ENCODE results near the gene PIF1.
"Not testable (repeated sequence)": the region's sequence is repeated elsewhere in the genome, so short reads cannot be mapped to it uniquely, and the experiment has no call there.

The PIF1 gene

DNA sequence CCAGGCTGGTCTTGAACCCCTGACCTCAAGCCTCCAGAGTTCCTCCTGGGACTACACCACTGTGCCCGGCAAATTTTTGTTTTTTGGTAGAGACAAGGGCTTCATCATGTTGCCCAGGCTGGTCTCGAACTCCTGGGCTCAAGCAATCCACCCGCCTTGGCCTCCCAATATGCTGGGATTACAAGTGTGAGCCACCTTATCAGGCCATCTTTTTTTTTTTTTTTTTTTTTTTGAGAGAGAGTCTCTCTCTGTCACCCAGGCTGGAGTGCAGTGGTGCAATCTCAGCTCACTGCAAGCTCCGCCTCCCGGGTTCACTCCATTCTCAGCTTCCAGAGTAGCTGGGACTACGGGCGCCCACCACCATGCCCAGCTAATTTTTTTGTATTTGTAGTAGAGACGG, 11.2 kb downstream of the PIF1 start:
- H3K4me3 ChIP-seq (ENCODE audit: low read depth, low read length); DNase-seq (ENCODE audit: low read depth): not testable (repeated sequence)

DNA sequence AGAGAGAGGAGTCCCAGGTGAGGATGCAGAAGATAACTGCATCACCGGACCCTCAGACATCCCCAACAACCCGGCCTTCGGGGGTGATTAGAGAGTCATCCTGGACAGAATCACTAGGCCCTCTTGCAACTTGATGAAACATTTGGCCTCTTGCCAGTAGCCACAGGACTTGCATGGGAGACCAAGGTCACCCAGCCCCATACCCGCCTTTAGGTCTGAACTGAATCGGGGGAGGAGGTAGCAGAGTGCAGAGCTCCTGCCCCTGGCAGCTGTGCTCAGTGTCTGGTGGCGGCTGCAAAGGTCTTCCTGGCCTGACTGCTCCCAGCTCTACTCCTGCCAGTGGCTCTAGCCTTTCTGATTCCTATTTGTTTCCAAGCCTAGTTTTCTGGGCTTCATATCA, 12.4 kb downstream of the PIF1 start:
- H3K4me3 ChIP-seq (ENCODE audit: low read depth, low read length) = no peak overlapping the region
- peak; percentile 21 for DNase-seq (ENCODE audit: low read depth)

- no peak for DNase-seq (ENCODE audit: low read depth)
- H3K4me3 ChIP-seq (ENCODE audit: low read depth, low read length) = no peak overlapping the region
Measured at GRCh38 chr15:64810497-64811326, 14.7 kb downstream of the PIF1 start.

DNA sequence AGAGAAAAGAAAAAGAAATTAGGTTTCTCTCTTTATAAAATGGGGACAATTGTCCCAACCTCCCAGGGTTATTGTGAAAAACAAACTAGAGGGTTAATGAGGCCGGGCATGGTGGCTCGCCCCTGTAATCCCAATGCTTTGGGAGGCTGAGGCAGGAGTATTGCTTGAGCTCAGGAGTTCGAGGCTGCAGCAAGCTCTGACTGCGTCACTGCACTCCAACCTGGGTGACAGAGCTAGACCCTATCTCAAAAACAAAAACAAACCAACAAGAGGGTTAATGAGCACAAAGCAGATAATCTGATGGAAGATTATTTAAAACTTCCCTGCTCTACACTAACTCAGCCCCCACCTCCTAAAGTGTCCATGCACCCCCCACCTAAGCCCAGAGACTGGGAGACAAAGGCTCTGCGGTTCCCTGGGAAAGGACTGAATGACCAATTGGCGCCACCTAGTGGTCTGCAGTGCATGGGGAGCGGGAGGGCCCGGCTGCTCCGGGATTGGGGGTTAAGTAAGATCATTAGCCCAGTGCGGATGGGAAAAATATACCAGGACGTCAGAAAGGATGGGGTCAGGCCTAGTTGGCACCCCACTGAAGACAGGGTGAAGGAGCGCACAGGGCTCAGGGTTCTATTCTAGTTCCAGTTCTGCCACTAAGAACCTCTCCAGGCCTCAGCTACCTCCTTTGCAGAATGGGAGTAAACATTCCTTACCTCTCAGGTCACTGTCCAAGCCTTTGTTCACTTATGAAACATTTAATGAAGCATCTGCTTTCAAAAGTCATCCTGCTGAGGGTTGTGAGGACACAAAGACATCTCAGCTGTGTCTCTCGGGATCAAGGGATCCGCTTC, 15.6 kb downstream of the PIF1 start:
- no peak overlapping the region for H3K4me3 ChIP-seq (ENCODE audit: low read depth, low read length)
- no peak for DNase-seq (ENCODE audit: low read depth)

DNA sequence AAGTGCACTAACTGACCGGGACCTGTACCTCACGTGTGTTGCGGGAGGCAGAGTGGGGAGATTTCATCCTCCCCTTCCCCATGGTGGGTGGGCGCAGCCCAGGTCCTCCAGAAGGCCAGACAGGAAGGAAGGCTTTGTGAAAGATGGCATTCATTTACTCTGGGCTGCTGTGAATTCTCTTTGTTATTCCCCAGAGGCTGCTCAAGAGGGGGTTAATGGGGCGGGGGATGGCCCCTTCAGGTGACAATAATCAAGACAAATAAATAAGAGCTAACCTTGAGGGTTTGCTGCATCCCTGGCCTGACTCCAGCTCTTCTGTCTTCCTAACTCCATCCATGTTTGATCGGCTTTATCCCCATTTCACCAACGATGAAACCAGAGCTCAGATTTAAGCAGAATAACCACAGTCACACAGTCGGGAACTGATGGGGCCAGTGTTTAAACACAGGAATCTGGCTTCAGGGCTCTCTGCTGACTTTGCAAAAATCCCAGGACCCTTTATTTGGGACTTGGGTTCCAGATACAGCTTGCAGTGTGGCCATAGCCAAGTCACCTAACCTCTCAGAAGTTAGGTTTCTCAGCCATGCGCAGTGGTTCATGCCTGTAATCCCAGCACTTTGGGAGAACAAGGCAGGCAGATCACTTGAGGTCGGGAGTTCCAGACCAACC, 16.5 kb downstream of the PIF1 start:
- no peak for DNase-seq (ENCODE audit: low read depth)
- no peak overlapping the region for H3K4me3 ChIP-seq (ENCODE audit: low read depth, low read length)

DNA sequence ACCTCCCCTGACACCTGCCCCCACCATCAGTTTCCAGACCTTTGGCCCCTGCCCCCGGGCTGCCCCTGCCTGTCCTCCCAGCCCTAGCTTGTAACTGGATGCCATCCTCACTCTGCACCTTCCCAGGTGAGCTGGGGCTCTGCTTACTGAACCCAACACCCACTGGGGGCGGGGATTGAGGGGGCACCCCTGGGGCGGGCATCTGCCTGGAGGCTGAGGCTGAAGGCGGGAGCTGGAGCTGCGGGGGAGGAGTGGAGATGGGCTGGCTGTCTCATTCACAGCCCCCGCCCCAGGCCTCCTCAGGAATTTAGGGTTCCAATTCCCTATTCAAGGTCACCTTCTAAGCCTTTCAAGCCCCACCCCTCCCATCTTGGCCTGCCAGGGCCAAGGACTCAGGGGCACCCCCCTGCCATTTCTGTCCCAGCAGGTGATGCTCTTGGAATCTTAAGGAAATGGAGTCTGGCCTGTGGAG, 17.7 kb downstream of the PIF1 start:
- H3K4me3 ChIP-seq (ENCODE audit: low read depth, low read length) = no peak overlapping the region
- no peak for DNase-seq (ENCODE audit: low read depth)

DNA sequence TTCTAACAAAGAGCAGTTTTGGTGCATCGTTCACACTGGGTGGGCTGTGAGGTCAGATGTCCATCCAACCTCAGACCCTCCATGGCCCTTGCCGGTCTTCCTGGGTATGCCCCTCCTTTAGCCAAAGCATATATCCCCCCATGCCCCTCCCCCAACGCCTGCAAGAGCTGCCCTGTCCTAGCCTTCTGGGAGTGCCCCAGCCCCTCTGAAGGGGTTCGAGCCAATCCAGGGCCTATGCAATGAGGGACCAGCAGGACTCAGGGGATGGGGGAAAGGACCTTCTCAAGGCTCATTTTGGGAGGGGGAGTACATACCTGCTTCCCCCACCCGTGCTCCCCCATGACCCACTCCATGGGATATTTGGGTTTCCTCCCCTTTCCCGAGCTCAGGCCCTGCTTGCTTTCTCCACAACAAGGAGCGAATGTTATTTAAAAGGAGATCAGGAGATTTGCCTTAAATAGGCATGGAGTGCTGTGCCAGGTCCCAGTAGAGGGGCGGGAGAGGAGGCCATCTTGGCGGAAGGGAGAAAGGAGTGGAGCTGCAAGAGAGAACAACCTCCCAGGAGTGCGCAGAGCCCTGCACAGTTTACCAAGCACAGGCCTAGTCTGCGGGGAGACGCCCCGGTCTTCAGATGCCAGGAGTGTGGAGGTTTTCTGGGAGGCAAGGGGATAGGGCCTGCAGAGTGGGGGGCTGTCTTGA, 18.2 kb downstream of the PIF1 start:
- DNase-seq (ENCODE audit: low read depth) = no peak
- no peak overlapping the region for H3K4me3 ChIP-seq (ENCODE audit: low read depth, low read length)

DNA sequence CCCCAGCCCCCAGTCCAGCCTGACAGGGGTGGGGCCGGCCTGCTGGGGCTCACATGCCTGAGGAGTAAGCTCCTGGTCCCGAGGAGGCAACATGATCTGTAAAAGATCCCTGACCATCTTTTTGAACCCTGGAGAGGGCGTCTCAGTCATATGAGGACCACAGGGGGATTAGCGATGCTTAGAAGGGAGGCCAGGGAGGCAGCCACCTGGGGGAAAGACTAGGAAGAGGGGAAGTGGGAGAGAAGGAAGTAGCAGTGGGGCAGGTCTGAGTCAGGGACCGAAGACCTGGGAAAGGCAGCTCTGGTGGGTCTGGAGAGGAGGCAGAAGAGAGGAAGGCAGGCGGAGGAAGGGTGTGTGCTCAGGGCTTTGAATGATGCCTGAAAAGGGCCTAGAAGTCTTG, 18.9 kb downstream of the PIF1 start:
- DNase-seq (ENCODE audit: low read depth) = no peak

GRCh38 chr15:64804619-64805018, 20.8 kb downstream of the PIF1 start:
- DNase-seq (ENCODE audit: low read depth) = no peak
- H3K4me3 ChIP-seq (ENCODE audit: low read depth, low read length) = no peak overlapping the region

More for the DNA sequence above, 18.9 kb downstream of the PIF1 start:
- no peak overlapping the region for H3K4me3 ChIP-seq (ENCODE audit: low read depth, low read length)

DNA sequence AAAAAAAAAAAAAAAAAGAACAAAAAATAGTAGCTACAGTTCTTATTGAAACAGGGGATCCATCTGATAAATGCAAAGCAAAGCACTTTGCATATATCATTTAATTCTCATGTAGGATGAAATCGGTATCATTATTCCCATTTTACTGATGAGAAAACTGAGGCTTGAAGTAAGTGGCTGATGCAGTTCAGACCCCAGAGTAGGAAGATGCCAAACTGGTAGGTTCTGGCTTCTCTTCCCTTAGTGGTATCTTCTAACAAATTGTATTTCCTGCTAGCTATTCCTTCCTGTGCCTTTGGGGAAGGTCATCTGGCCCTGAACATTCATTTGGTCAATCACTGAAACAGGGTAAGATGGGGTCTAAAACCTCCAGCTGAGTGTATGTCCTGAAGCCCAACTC, 21.9 kb downstream of the PIF1 start:
- no peak overlapping the region for H3K4me3 ChIP-seq (ENCODE audit: low read depth, low read length)
- no peak for DNase-seq (ENCODE audit: low read depth)

DNA sequence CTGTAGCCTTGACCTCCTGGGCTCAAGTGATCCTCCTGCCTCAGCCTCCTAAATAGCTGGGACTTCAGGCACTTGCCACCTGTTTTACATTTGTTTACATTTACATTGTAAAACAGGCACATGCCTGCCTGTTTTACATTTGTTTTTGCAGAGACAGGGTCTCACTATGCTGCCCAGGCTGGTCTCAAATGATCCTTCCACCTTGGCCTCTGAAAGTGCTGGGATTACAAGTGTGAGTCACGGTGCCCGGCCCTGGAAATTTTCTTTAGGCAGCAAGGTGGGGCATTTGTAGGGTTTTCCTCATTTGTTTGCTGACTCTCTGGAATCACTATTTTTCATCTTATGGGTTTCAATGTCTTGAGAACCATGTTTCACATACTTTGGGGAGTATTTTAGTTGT, 25.0 kb downstream of the PIF1 start:
- no peak overlapping the region for H3K4me3 ChIP-seq (ENCODE audit: low read depth, low read length)
- no peak for DNase-seq (ENCODE audit: low read depth)

GRCh38 chr15:64798905-64799304, 26.5 kb downstream of the PIF1 start:
- DNase-seq (ENCODE audit: low read depth); H3K4me3 ChIP-seq (ENCODE audit: low read depth, low read length): not testable (repeated sequence)

DNA sequence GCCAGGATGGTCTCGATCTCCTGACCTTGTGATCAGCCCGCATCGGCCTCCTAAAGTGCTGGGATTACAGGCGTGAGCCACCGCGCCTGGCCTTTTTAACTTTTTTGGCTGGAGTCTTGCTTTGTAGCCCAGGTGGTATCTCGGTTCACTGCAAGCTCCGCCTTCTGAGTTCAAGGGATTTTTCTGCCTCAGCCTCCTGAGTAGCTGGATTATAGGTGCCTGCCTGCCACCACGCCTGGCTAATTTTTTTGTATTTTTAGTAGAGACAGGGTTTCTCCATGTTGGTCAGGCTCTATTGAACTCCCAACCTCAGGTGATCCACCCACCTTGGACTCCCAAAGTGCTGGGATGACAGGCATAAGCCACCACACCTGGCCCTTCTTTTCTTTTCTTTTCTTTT, 29.5 kb downstream of the PIF1 start:
- not testable (repeated sequence) for H3K4me3 ChIP-seq (ENCODE audit: low read depth, low read length); DNase-seq (ENCODE audit: low read depth)

DNA sequence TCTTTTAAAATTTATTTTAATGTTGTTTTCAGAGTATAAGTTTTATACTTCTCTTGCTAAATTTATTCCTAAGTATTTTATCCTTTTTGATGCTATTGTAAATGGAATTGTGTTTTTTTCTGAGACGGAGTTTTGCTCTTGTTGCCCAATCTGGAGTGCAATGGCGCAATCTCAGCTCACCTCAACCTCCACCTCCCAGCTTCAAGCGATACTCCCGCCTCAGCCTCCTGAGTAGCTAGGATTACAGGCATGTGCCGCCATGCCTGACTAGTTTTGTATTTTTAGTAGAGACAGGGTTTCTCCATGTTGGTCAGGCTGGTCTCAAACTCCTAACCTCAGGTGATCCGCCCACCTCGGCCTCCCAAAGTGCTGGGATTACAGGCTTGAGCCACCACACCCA, 30.1 kb downstream of the PIF1 start:
- DNase-seq (ENCODE audit: low read depth); H3K4me3 ChIP-seq (ENCODE audit: low read depth, low read length): not testable (repeated sequence)

DNA sequence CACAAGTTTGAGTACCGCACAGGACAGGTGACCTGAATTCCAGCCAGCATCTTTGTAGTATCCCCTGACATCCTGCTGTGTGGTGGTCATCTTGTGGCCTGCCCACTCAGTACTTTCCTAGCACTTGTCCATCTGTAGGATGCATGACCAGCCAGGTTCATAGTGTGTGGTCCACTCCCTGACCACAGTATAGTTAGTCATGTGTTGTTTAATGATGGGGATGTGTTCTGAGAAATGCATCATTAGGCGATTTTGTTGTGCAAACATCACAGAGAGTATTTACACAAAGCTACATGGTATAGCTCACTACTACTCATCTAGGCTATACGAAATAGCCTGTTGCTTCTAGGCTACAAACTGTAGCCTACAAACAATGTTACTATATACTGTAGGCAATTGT, 33.2 kb downstream of the PIF1 start:
- DNase-seq (ENCODE audit: low read depth) = no peak
- H3K4me3 ChIP-seq (ENCODE audit: low read depth, low read length) = no peak overlapping the region

DNA sequence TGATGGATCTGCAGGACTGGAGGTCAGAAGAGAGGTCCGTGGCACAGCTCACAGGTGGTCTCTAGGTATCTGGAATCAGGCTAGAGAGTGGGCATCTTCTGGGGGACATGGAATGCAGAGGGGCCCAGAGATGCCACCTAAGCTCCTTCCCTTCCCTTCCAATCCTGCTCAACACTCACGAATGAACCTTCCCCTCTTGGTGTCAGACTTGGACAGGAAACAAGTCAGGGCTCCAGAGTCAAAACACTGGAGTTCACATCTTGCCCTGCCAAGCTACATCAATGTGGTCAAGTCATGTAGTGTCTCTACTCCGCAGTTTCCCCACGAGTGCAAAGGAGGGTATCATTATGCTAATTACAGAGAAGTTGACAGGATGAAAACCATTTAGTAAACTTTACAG, 34.0 kb downstream of the PIF1 start:
- DNase-seq (ENCODE audit: low read depth) = no peak
- no peak overlapping the region for H3K4me3 ChIP-seq (ENCODE audit: low read depth, low read length)

DNA sequence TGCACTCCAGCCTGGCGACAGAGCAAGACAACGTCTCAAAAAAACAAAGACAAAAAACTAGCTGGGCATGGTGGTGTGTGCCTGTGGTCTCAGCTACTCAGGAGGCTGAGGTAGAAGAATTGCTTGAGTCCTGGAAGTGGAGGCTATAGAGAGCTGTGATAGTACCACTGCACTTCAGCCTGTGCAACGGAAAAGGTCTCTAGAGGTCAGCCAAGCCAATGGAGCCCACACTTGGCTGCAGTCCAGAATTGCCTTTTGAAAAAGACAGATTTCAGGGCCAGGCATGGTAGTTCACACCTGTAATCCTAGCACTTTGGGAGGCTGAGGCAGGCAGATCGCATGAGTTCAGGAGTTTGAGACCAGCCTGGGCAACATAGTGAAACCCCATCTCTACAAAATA, 41.7 kb downstream of the PIF1 start:
- no peak for DNase-seq (ENCODE audit: low read depth)

DNA sequence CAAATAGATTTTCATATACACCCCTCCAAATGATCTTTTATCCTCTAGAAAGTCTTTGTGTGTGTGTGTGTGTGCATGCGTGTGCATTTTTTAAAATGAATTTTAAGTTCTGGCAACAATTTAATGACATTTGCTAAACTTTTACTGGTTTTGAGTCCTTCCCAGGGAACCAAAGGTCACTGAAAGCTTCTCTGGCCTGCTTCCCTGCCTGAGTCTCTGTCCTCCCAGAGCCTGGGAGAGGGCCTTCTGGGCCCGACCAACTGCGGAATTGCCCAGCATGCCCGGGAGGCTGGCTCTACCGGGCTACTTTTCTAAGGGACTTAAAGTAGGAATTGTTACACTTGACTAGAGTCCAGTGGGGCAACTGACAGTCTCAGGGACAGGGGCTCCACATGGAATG, 42.7 kb downstream of the PIF1 start:
- no peak overlapping the region for H3K4me3 ChIP-seq (ENCODE audit: low read depth, low read length)
- no peak for DNase-seq (ENCODE audit: low read depth)

More for the DNA sequence above, 41.7 kb downstream of the PIF1 start:
- no peak overlapping the region for H3K4me3 ChIP-seq (ENCODE audit: low read depth, low read length)

- DNase-seq (ENCODE audit: low read depth) = no peak
- H3K4me3 ChIP-seq (ENCODE audit: low read depth, low read length) = no peak overlapping the region
Measured at GRCh38 chr15:64781299-64781698, 44.1 kb downstream of the PIF1 start.

Measured in skeletal muscle cell (primary cell).